HG02885 (cell line): ENCODE measurements around the gene CLIC5.

Experiments
- ATAC-seq: cut with Tn5 transposase; IDR thresholded peaks from one replicate; pipeline ENCODE4 v1.9.1; 2021; ENCODE audit warnings: mild to moderate bottlenecking; ENCODE audit not compliant: unreplicated experiment, poor library complexity

The CLIC5 gene

GRCh38 chr6:45900808-45901752 is 114.6 kb downstream of the CLIC5 start:
- no peak for ATAC-seq

GRCh38 chr6:45899683-45899946 is 116.0 kb downstream of the CLIC5 start:
- no peak for ATAC-seq

DNA sequence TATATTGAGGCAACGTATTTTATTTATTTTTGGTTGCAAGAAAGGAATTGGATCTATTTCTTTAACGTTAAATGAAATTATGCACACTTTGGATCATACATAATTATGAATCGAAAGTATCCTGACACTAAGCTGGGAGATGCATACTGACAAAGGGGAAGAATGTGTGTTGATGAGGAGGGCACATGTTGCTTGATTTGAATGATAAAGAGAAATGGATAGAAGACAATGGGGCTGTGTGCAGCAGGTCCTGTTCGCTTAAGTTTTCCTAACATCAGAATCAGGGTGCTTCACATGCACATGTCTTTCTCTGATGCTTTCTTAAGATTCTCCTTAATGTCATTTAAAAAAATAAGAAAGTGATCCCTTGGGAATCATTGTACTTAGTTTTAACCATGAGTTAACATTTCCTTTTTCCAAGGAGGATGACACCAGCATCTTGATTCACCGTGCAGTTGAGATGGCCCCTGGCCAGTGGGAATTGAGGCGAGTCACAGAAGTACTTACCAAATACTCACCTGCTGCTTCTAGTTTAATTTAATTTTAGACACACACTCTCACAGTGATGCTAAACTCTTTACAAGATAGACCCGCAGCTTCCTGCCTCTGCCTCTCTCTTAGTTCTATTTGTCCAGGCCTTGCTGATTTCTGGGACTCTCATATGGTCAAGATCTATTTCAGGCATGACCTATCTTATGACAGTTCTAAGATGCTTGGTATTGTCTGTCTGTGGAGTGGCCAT is 116.5 kb downstream of the CLIC5 start:
- no peak for ATAC-seq

DNA sequence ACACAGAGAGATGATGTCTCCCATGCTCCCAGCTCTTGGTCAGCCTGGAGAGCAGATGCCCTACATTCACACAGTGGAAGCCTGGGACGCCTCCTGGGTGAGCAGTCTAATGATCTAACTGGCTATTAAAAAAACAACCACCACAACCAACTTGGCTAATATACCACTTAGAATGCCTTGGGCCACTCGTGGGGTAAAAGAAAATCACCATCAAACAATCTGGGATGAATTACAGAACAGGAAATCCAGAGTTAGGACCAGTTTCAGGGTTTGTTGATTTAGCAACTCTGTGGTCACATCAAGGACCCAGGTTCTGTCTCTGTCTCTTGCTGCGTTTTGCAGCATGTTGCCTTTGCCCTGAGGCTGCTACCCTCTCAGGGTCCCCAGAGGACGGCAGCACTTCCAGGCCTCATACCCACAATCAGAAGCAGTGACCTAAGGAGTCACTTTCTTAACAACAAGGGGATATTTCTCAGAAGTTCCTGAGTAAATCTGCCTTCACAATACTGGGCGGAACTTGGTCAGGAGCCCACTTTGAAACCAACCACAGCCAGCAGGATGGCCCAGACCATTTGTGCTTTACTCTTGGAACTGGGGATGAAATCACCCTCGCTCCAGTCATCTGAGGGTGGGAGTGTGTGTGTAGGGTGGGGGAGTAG is 118.7 kb downstream of the CLIC5 start:
- no peak for ATAC-seq

DNA sequence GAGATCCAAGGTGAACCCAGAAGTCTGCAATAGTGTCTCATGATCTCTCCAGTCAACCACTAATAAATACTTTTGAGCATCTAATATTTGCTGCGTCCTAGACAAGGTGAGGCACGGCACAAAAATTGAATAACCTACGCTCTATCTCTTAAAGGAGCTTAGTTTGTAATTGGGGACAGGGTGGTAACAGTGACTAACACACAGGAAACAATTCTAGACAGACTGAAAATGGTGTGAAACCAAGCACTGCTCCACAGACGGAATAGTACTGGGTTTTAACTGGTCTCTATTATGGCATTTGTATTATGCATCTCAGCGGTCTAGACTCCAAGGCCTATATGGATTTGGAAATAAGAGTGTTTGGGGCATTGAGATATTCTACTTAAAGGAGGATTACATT is 120.1 kb downstream of the CLIC5 start:
- no peak for ATAC-seq

GRCh38 chr6:45892696-45893245 is 122.9 kb downstream of the CLIC5 start:
- no peak for ATAC-seq

DNA sequence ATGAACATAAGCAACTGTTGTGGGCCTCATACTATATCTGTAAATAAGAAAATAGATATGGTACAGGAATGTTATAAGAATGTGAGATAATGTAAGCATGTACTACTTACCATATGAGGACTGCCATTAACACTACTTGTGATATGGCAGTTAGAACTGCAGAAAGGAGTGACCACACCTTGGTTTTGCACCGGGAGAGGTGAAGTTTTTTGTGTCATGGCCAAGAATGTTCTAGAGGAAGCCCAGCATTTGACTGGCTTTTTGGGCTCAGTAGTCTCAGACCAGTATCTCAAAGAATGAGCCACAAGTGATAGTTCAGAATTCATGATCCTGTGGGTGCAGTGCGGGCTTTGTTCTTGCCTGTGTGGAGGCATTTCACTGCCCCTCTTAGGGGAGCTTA is 123.5 kb downstream of the CLIC5 start:
- ATAC-seq: no peak

DNA sequence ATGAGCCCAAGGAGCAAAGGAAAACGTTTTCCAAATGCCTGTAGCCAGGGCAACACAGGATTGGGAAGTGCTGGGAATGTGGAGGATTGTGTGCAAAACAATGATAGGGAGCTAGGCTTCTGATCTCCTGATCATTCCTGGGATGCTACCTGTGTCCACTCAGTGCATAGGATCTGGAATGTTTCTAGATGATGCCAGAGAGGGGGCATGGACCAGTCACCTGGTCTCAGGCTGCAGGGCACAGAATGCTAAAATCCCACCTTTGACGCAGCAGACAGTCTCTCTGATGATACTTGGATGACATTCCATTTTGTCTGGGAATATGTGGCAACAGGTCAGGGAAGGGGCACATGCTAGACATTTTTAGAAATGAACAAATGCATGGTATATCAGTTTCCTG is 128.9 kb downstream of the CLIC5 start:
- no peak for ATAC-seq

DNA sequence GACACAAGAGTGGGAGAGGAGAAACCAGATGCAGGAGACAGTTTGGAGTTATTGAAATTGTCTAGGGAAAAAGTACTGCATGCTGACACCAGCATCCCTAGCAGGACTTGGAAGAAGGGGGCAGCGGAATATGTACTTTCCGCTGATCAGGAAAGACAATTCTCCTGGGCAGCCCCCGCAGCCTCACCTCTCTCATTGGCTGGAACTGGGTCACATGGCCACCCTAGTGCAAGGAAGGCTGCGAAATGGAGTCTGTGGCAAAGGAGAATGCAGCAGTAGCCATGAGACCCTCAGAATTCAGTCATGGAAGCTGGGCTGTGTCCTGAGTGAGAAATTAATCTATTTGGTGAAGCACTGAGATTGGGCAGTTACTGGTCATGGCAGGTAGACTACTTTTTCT is 131.3 kb downstream of the CLIC5 start:
- no peak for ATAC-seq

DNA sequence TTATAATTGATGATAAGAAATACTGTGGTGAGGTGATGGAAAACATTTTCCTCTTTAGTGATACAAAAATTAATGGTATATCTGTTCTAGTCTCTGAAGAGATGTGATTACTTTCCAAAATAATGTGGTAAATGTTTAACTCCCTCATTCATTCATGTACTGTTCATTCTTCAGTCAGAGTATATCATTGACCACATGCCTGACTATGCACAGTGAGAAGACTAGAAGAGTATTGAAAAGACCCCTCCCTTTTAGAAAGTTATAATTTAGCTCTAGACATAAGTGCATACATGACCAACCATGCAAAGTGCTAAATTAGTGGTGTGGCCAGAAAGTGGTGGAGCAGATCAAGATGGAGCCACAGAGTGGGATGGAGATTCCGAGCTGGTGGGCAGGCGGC is 133.0 kb downstream of the CLIC5 start:
- ATAC-seq: no peak

DNA sequence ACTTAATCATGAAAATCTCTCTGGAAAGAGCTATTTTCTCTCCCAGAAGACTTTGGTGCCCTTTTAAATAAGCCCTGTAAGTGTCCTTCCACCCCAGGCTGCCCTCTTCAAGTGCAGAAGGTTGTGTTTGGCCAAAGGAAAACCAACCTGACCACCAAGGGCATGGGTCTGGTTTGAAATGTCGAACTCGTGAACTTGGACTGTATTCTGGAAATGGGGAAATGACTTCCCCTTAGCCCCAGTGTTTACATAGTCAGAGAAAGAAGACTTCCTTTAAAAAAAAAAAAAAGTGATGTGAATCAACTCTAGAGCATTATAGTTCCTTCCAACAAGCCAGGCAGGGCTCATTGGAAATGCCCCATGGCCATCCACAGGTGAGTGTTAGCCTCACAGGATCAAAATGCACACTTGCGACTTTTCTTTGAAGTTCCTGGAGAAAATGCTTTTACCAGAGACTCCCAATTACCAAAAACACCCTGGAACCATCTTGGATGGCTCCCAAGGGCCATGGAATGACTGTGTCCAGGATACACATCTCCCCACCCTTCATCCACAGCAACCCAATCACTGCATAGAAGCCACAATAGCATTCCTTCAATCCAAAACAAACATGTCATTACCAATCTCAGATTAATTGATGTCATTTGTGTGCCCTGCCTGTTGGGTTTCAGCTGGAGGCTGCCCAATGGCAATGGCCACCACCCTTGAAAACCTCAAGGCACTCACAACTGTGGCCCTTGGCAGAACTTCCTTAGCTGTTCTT is 133.8 kb downstream of the CLIC5 start:
- ATAC-seq: no peak

DNA sequence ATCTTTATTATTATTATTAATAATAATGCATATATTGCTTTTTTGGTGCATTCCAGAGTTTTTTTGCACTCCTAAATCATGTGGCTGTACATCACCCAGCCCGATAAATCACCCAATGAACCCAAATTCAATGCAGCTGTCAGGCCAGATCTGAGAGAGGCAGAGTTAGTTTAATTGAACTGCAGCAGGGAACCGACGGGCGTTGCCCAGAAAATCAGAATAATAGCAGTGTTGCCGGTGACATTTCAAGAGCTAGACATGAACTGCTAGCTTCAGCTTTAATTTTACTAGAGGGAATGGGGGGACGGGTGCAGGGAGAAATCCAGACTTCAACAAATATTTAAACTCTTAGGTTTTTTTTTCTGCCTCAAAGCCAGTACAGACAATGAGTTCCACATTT is 135.0 kb downstream of the CLIC5 start:
- no peak for ATAC-seq

DNA sequence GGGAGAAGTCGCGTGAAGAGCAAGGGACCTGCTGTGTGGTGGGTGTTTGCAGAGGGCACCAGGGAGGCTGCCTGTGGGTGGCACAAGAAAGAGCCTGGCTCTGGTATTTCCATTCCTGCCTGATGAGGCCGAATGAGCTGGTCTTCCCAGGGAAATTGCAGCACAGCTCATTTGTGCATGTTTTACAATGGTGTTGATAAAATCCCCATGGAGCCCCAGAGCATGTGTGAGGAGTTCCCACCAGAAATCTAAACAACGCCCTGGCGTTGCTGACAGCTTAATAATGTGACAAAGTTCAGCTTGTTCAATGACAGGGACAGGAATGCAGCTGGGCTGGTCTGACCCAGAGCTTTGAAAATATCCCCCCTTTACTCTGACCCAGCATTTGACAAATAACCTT is 135.5 kb downstream of the CLIC5 start:
- no peak for ATAC-seq

GRCh38 chr6:45877970-45878590 is 137.6 kb downstream of the CLIC5 start:
- ATAC-seq: no peak

GRCh38 chr6:45872827-45873365 is 142.8 kb downstream of the CLIC5 start:
- ATAC-seq: no peak

- no peak for ATAC-seq
These were observed 145.1 kb downstream of the CLIC5 start for GRCh38 chr6:45870531-45870930.

- ATAC-seq: no peak
These were observed 151.0 kb downstream of the CLIC5 start for GRCh38 chr6:45864651-45865050.

- ATAC-seq: no peak
These were observed 157.0 kb downstream of the CLIC5 start for GRCh38 chr6:45858691-45859090.

- no peak for ATAC-seq
These were observed 157.8 kb downstream of the CLIC5 start for GRCh38 chr6:45857827-45858226.
